Measurements from ENCODE around the gene CDR2.
"Not testable (repeated sequence)": the region's sequence is repeated elsewhere in the genome, so short reads cannot be mapped to it uniquely, and the experiment has no call there.

Gene CDR2

GRCh38 chr16:22307838-22308237 lies 66.6 kb downstream of the CDR2 start:
- DNase-seq (ENCODE audit: low read depth in 2 of 2), result no peak

- DNase-seq (ENCODE audit: low read depth in 2 of 2), result no peak
These were observed 67.6 kb downstream of the CDR2 start for GRCh38 chr16:22306788-22307187.

GRCh38 chr16:22304411-22304810 lies 70.0 kb downstream of the CDR2 start:
- DNase-seq (ENCODE audit: low read depth in 2 of 2), result no peak

GRCh38 chr16:22302776-22303363 lies 71.5 kb downstream of the CDR2 start:
- no peak for DNase-seq (ENCODE audit: low read depth in 2 of 2)

- DNase-seq (ENCODE audit: low read depth in 2 of 2), result not testable (repeated sequence)
These were observed 73.0 kb downstream of the CDR2 start for GRCh38 chr16:22301423-22301822.

- no peak for DNase-seq (ENCODE audit: low read depth in 2 of 2)
These were observed 73.9 kb downstream of the CDR2 start for GRCh38 chr16:22300427-22301071.

GRCh38 chr16:22299036-22299435 lies 75.4 kb downstream of the CDR2 start:
- DNase-seq (ENCODE audit: low read depth in 2 of 2), result no peak

- peak; percentile 32 to 49 for DNase-seq (ENCODE audit: low read depth in 2 of 2)
These were observed 76.3 kb downstream of the CDR2 start for GRCh38 chr16:22297871-22298733.

- peak; percentile 100 for DNase-seq (ENCODE audit: low read depth in 2 of 2)
These were observed 77.1 kb downstream of the CDR2 start, which contains the start of gene POLR3E for GRCh38 chr16:22297114-22297870. TSS of gene POLR3E (plus strand) at chr16:22297409. CDS start at chr16:22302969, 5,560 bp downstream.

- no peak for DNase-seq (ENCODE audit: low read depth in 2 of 2)
These were observed 78.0 kb downstream of the CDR2 start for GRCh38 chr16:22296225-22297113.
